IMR-90 (cell line): ENCODE measurements around the gene TMEM128. TPM values are rescaled to one million over a fixed set of nuclear protein-coding genes. Genes with fewer than 3 reads are reported as not detected.
A peak's percentile ranks its signal among the peaks of the same experiment; 100 is the strongest.

ENCODE experiments used
- ATAC-seq: fragments of 200-7000 bp; cut with Tn5 transposase; 2 replicates; pipeline ENCODE4 v1.9.1; 2020; ENCODE audit warnings: low read depth, mild to moderate bottlenecking, moderate library complexity
- BruUV-seq: library from RNA; stranded (reverse); fragments of 400-500 nt; replicated peaks from 2 replicates; lab custom pipeline; 2021; lab: Mats Ljungman, UMichigan
- CTCF ChIA-PET: fragments of 300-600 bp; formaldehyde crosslinking; extraction: SDS; loops from one replicate; lab custom pipeline; 2021; ENCODE audit warnings: antibody characterized with exemption; lab: Yijun Ruan, JAX
- POLR2A ChIA-PET: fragments of 300-600 bp; sonication (Branson Sonifier 250); formaldehyde crosslinking; loops from one replicate; lab custom pipeline; 2022; ENCODE audit warnings: antibody characterized with exemption; ENCODE audit not compliant: unreplicated experiment; lab: Charles Lee
- DNase-seq: peaks from one replicate; pipeline ENCODE4 v3.0.0; 2013
- H2AFZ ChIP-seq: replicated peaks from 2 replicates; pipeline ENCODE3; 2013; ENCODE audit warnings: low read length, mild to moderate bottlenecking; ENCODE audit not compliant: poor library complexity
- H2AK5ac ChIP-seq: 2 replicates; pipeline ENCODE4 v1.6.1; 2013; ENCODE audit warnings: low read depth, low read length, inconsistent platforms
- H2AK9ac ChIP-seq: replicated peaks from 2 replicates; pipeline ENCODE3; 2013; ENCODE audit warnings: mild to moderate bottlenecking, low read depth, low read length, moderate library complexity; ENCODE audit not compliant: poor library complexity
- H2BK120ac ChIP-seq: 2 replicates; pipeline ENCODE4 v1.6.1; 2013; ENCODE audit warnings: low read depth, low read length, inconsistent platforms
- H2BK15ac ChIP-seq: 3 replicates; pipeline ENCODE4 v1.6.1; 2013; ENCODE audit warnings: low read depth, low read length, inconsistent platforms
- H2BK20ac ChIP-seq: 2 replicates; pipeline ENCODE4 v1.6.1; 2013; ENCODE audit warnings: low read depth, mild to moderate bottlenecking, inconsistent platforms, low read length, moderate library complexity
- H2BK5ac ChIP-seq: 2 replicates; pipeline ENCODE4 v1.6.1; 2013; ENCODE audit warnings: mild to moderate bottlenecking, low read depth, low read length, inconsistent platforms; ENCODE audit not compliant: poor library complexity, severe bottlenecking
- H3K14ac ChIP-seq: replicated peaks from 2 replicates; pipeline ENCODE4 v1.6.1; 2013; ENCODE audit warnings: low read depth, low read length, inconsistent platforms
- H3K18ac ChIP-seq: 2 replicates; pipeline ENCODE4 v1.6.1; 2013; ENCODE audit warnings: low read depth, low read length, control low read depth
- H3K23ac ChIP-seq: 2 replicates; pipeline ENCODE4 v1.6.1; 2013; ENCODE audit warnings: low read depth, low read length, inconsistent platforms
- H3K27ac ChIP-seq: 2 replicates; pipeline ENCODE4 v1.5.1; 2013; ENCODE audit warnings: mild to moderate bottlenecking, control low read depth, low read length; ENCODE audit not compliant: insufficient read depth
- H3K27me3 ChIP-seq: 2 replicates; pipeline ENCODE4 v1.6.1; 2013; ENCODE audit warnings: low read length; ENCODE audit not compliant: control insufficient read depth, insufficient read depth
- H3K36me3 ChIP-seq: 2 replicates; pipeline ENCODE4 v1.6.1; 2013; ENCODE audit warnings: low read length, mixed read lengths; ENCODE audit not compliant: control insufficient read depth, insufficient read depth
- H3K4ac ChIP-seq: 2 replicates; pipeline ENCODE4 v1.6.1; 2013; ENCODE audit warnings: low read depth, low read length, inconsistent platforms
- H3K4me1 ChIP-seq: 2 replicates; pipeline ENCODE4 v1.6.1; 2013; ENCODE audit warnings: low read length, mixed read lengths; ENCODE audit not compliant: control insufficient read depth, insufficient read depth
- H3K4me2 ChIP-seq: 2 replicates; pipeline ENCODE4 v1.6.1; 2013; ENCODE audit warnings: low read depth, mild to moderate bottlenecking, control low read depth, low read length, moderate library complexity
- H3K4me3 ChIP-seq: 2 replicates; pipeline ENCODE4 v1.5.1; 2013; ENCODE audit warnings: low read depth, mild to moderate bottlenecking, control low read depth, low read length, moderate library complexity; ENCODE audit not compliant: insufficient read depth
- H3K56ac ChIP-seq: 2 replicates; pipeline ENCODE4 v1.6.1; 2013; ENCODE audit warnings: low read length, inconsistent platforms; ENCODE audit not compliant: insufficient read depth; ENCODE audit errors: extremely low read depth
- H3K79me1 ChIP-seq, 2 experiments: 2 replicates each; pipeline ENCODE4 v1.6.1; 2013; ENCODE audit warnings: low read length in 2 of 2, inconsistent platforms in 1 of 2, low read depth in 1 of 2
- H3K9ac ChIP-seq: 2 replicates; pipeline ENCODE4 v1.6.1; 2013; ENCODE audit warnings: low read depth, low read length, control low read depth
- H3K9me1 ChIP-seq: 2 replicates; pipeline ENCODE4 v1.6.1; 2013; ENCODE audit warnings: low read length, inconsistent platforms; ENCODE audit not compliant: insufficient read depth
- H3K9me3 ChIP-seq: 2 replicates; pipeline ENCODE4 v1.6.1; 2013; ENCODE audit warnings: low read length; ENCODE audit not compliant: control insufficient read depth, insufficient read depth
- H4K20me1 ChIP-seq: 2 replicates; pipeline ENCODE4 v1.6.1; 2013; ENCODE audit warnings: low read length, inconsistent platforms; ENCODE audit not compliant: insufficient read depth
- H4K5ac ChIP-seq: 2 replicates; pipeline ENCODE4 v1.6.1; 2013; ENCODE audit warnings: mild to moderate bottlenecking, low read depth, low read length, control low read depth
- H4K8ac ChIP-seq, 2 experiments: 2 replicates each; pipeline ENCODE4 v1.6.1; 2013; ENCODE audit warnings: low read depth in 2 of 2, low read length in 2 of 2, control low read depth in 1 of 2, inconsistent platforms in 1 of 2
- H4K91ac ChIP-seq: 2 replicates; pipeline ENCODE4 v1.6.1; 2013; ENCODE audit warnings: low read depth, low read length, inconsistent platforms; ENCODE audit not compliant: insufficient read depth
- CHD1 ChIP-seq: IDR thresholded peaks from 2 replicates; pipeline ENCODE4 v1.6.1; 2012; ENCODE audit warnings: low read depth, low read length, improper control_type of control experiment
- ELK1 ChIP-seq: fragments of 150-350 bp; IDR thresholded peaks from 2 replicates; pipeline ENCODE4 v1.6.1; 2016; ENCODE audit warnings: low read depth, mild to moderate bottlenecking, low read length, moderate library complexity, borderline replicate concordance
- MAZ ChIP-seq: IDR thresholded peaks from 2 replicates; pipeline ENCODE4 v1.6.1; 2012; ENCODE audit warnings: low read depth, mild to moderate bottlenecking, low read length, improper control_type of control experiment, moderate library complexity, borderline replicate concordance
- MXI1 ChIP-seq: IDR thresholded peaks from 2 replicates; pipeline ENCODE4 v1.6.1; 2012; ENCODE audit warnings: low read depth, mild to moderate bottlenecking, low read length, moderate library complexity, borderline replicate concordance
- RCOR1 ChIP-seq: IDR thresholded peaks from 2 replicates; pipeline ENCODE4 v1.6.1; 2012; ENCODE audit warnings: mild to moderate bottlenecking, low read length, improper control_type of control experiment; ENCODE audit not compliant: insufficient replicate concordance
- WGBS, 2 experiments: methylation state at CpG; one replicate each; pipeline versions ENCODE4 v1.1.5 to v1.1.7; 2013; ENCODE audit warnings: missing lambda C conversion rate in 2 of 2; ENCODE audit not compliant: insufficient read length in 1 of 2; ENCODE audit errors: extremely low coverage in 2 of 2; 5-methylcytosine and 5-hydroxymethylcytosine counted together
- dilution Hi-C: fragments of 300-500 bp; cut with HindIII; formaldehyde crosslinking; loops from one replicate; pipeline ENCODE4 v1.14.3; 2018; ENCODE audit warnings: low sequenced_read_pairs; ENCODE audit not compliant: unreplicated experiment
- in situ Hi-C: fragments of 300-500 bp; cut with MboI; formaldehyde crosslinking; loops from 3 replicates; pipeline ENCODE4 v1.14.3; 2019; ENCODE audit warnings: low sequenced_read_pairs, inconsistent platforms, mixed read lengths
- intact Hi-C: fragments of 100-400 bp; cut with micrococcal nuclease; formaldehyde crosslinking; loops from 2 replicates; pipeline ENCODE4 v1.10.0; 2022
- polyA plus RNA-seq, 3 experiments: library from polyadenylated mRNA; depleted of rRNA; stranded (reverse); fragments of >200 nt; gene quantifications; 2 replicates each; pipeline ENCODE4 v1.2.3, GENCODE V29; 2012; ENCODE audit warnings: low replicate concordance in 1 of 3
- total RNA-seq: library from RNA; depleted of rRNA; stranded (reverse); fragments of >200 nt; gene quantifications from 2 replicates; pipeline ENCODE4 v1.2.3, GENCODE V29; 2012
- TF ChIP-seq, protein P1 (sequence below): conservative IDR thresholded peaks from 2 replicates; pipeline ENCODE4 v1.5.1; 2012; ENCODE audit warnings: mild to moderate bottlenecking, low read depth, low read length, improper control_type of control experiment
- TF ChIP-seq, protein P2 (sequence below): fragments of 150-350 bp; IDR thresholded peaks from 2 replicates; pipeline ENCODE4 v1.6.1; 2017; ENCODE audit warnings: mild to moderate bottlenecking, antibody characterized with exemption, low read length, low read depth

Gene TMEM128
- total and polyA plus RNA-seq, 2 of the 4 experiments (the other 2 are of a cell fraction): 21.9 to 22.6 TPM

GRCh38 chr4:4225915-4226605, 22.0 kb downstream of the TMEM128 start (continued):
- TF ChIP-seq, protein P1, sequence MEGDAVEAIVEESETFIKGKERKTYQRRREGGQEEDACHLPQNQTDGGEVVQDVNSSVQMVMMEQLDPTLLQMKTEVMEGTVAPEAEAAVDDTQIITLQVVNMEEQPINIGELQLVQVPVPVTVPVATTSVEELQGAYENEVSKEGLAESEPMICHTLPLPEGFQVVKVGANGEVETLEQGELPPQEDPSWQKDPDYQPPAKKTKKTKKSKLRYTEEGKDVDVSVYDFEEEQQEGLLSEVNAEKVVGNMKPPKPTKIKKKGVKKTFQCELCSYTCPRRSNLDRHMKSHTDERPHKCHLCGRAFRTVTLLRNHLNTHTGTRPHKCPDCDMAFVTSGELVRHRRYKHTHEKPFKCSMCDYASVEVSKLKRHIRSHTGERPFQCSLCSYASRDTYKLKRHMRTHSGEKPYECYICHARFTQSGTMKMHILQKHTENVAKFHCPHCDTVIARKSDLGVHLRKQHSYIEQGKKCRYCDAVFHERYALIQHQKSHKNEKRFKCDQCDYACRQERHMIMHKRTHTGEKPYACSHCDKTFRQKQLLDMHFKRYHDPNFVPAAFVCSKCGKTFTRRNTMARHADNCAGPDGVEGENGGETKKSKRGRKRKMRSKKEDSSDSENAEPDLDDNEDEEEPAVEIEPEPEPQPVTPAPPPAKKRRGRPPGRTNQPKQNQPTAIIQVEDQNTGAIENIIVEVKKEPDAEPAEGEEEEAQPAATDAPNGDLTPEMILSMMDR: no peak
- TF ChIP-seq CHD1: no peak

DNA sequence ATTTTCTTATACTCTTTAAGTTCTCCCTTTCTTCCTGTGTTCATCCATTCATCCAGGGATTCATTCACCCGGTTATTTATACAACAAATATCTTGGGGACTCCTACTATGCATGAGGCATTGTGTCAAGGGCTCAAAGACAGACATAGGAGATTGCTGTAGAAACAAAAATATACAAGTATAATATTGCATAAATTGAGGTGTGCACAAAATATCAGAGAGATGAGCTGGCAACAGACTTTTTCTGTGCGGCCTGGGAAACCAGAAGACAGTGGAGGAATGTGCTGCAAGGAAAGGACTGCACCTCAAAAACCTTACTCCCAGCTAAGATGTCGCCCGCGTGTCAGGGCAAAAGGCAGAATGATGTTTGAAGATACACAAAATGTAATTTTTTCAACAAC, 30.9 kb downstream of the TMEM128 start:
- Histone ChIP-seq H4K5ac (no peak overlapping the region), H4K8ac (no peak overlapping the region), H2BK20ac (no peak overlapping the region), H3K4me1 (0 out of 2 replicates have a peak, but pooled peaks cover 2% of the 10 kb centered on the region), H3K4me2 (no peak overlapping the region), H3K36me3 (no peaks in the 10 kb centered on the region), H3K27ac (no peak overlapping the region), H2BK5ac (no peak overlapping the region), H4K20me1 (no peaks in the 10 kb centered on the region), H3K9me1 (peaks cover 3% of the 10 kb centered on the region; the same call in 1 of the 2 replicates), H3K9ac (no peak overlapping the region), H3K23ac (no peak overlapping the region), H3K56ac (no peak overlapping the region), H3K9me3 (no peaks in the 10 kb centered on the region), H3K79me1 (no peaks in the 10 kb centered on the region), H2BK120ac (no peak overlapping the region), H3K4me3 (no peak overlapping the region), H3K14ac (no peak overlapping the region), H2AK5ac (no peak overlapping the region), H2BK15ac (no peak overlapping the region), H4K91ac (no peak overlapping the region), H2AFZ (no peak overlapping the region), H3K4ac (no peak overlapping the region), H3K27me3 (peaks cover 4% of the 10 kb centered on the region; the same call in 1 of the 2 replicates), H2AK9ac (no peak overlapping the region), H3K18ac (no peak overlapping the region)
- dilution Hi-C loops (no loop called here), intact Hi-C loops (no loop called here), in situ Hi-C loops (no loop called here)
- POLR2A ChIA-PET: no interaction called here
- WGBS, 2 experiments: no CpG with 5 or more reads among the region's 5 CpGs
- DNase-seq (peak; percentile 33), ATAC-seq (no peak)
- TF ChIP-seq CHD1: no peak
- TF ChIP-seq MXI1: no peak
- no peak for TF ChIP-seq RCOR1
- TF ChIP-seq, protein P2, sequence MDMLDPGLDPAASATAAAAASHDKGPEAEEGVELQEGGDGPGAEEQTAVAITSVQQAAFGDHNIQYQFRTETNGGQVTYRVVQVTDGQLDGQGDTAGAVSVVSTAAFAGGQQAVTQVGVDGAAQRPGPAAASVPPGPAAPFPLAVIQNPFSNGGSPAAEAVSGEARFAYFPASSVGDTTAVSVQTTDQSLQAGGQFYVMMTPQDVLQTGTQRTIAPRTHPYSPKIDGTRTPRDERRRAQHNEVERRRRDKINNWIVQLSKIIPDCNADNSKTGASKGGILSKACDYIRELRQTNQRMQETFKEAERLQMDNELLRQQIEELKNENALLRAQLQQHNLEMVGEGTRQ: no peak
- no peak for TF ChIP-seq ELK1
- TF ChIP-seq MAZ: no peak
- no TSS peak for BruUV-seq
- CTCF ChIA-PET: no interaction called here
